Breast epithelium (tissue), 4 donors: ENCODE measurements around the gene DMKN. TPM values are rescaled to one million over a fixed set of nuclear protein-coding genes. Genes with fewer than 3 reads are reported as not detected.

Source experiments
- DNase-seq, 2 donors: peaks; one replicate each; pipeline ENCODE4 v3.0.0-alpha.2; 2019; ENCODE audit warnings: low spot score in 2 of 2
- H3K27ac ChIP-seq, 2 donors: fragments of 200-600 bp; sonication (generic) in 1 of 2; one replicate each; pipeline ENCODE4 v1.5.1; 2016 to 2019; ENCODE audit warnings: mild to moderate bottlenecking in 1 of 2
- H3K27me3 ChIP-seq, 2 donors: fragments of 200-600 bp; sonication (generic) in 1 of 2; one replicate each; pipeline versions ENCODE4 v1.5.1 to v1.6.0; 2017 to 2019; ENCODE audit warnings: control low read depth in 1 of 2, mild to moderate bottlenecking in 1 of 2
- H3K36me3 ChIP-seq: fragments of 200-600 bp; one replicate; pipeline ENCODE4 v1.5.1; 2019
- H3K4me1 ChIP-seq, 2 donors: fragments of 200-600 bp; sonication (generic); one replicate each; pipeline ENCODE4 v1.5.1; 2016 to 2019; ENCODE audit warnings: control low read depth in 1 of 2
- H3K4me3 ChIP-seq, 3 donors: fragments of 200-600 bp; sonication (generic); 1 replicate in 2 of 3; 2 replicates in 1 of 3; pipeline ENCODE4 v1.5.1; 2016 to 2019; ENCODE audit warnings: mild to moderate bottlenecking in 3 of 3, moderate library complexity in 2 of 3
- H3K9me3 ChIP-seq, 2 donors: fragments of 200-600 bp; sonication (generic) in 1 of 2; one replicate each; pipeline ENCODE4 v1.5.1; 2016 to 2019; ENCODE audit warnings: control low read depth in 1 of 2
- POLR2A ChIP-seq: fragments of 450-650 bp; IDR thresholded peaks from one replicate; pipeline ENCODE4 v1.6.1; 2016; ENCODE audit warnings: antibody characterized with exemption, mild to moderate bottlenecking, moderate library complexity
- POLR2AphosphoS5 ChIP-seq, 3 donors: sonication (generic); formaldehyde crosslinking; IDR thresholded peaks; one replicate each; pipeline ENCODE4 v1.6.1; 2017; ENCODE audit warnings: antibody characterized with exemption in 3 of 3
- intact Hi-C: fragments of 100-400 bp; cut with DNase I; formaldehyde crosslinking; loops from one replicate; pipeline ENCODE4 v1.15.1; 2023; ENCODE audit warnings: low total_unique reads
- total RNA-seq, 3 donors: library from RNA; depleted of rRNA; stranded (reverse); fragments of >200 nt; gene quantifications; one replicate each; pipeline ENCODE4 v1.1.0, GENCODE V29; 2016
- TF ChIP-seq, protein P1 (sequence below), 3 donors: fragments of 450-650 bp; IDR thresholded peaks; one replicate each; pipeline ENCODE4 v1.5.1; 2016 to 2017; ENCODE audit warnings: antibody characterized with exemption in 3 of 3, mild to moderate bottlenecking in 3 of 3, moderate library complexity in 3 of 3

The DMKN gene
- total RNA-seq, 3 donors from 2014 or later = 0.96 to 135 (median 61.0) TPM

DNA sequence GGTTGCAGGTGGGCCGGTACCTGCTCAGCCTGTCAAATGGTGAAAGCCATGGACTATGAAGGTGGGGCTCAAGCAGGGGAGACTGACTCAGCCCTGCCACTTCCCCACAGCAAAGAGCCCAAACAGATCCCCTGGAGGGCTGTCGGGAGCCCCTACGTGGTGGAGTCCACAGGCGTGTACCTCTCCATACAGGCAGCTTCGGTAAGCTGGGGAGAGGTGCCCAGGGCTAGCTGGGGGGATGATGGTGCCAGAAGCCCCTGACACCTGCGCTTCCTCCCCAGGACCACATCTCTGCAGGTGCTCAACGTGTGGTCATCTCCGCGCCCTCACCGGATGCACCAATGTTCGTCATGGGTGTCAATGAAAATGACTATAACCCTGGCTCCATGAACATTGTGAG lies 28.8 kb upstream of the DMKN start:
- Histone ChIP-seq H3K9me3 (no peaks in the 10 kb centered on the region), H3K4me1 (peaks cover 0 to 3% of the 10 kb centered on the region in 2 donors), H3K27me3 (no peaks in the 10 kb centered on the region), H3K27ac (no peak overlapping the region), H3K4me3 (no peak overlapping the region), H3K36me3 (no peaks in the 10 kb centered on the region)
- TF ChIP-seq POLR2AphosphoS5 (IDR thresholded peaks at IDR 0.05) (no peak), POLR2A (no peak)
- TF ChIP-seq, protein P1, sequence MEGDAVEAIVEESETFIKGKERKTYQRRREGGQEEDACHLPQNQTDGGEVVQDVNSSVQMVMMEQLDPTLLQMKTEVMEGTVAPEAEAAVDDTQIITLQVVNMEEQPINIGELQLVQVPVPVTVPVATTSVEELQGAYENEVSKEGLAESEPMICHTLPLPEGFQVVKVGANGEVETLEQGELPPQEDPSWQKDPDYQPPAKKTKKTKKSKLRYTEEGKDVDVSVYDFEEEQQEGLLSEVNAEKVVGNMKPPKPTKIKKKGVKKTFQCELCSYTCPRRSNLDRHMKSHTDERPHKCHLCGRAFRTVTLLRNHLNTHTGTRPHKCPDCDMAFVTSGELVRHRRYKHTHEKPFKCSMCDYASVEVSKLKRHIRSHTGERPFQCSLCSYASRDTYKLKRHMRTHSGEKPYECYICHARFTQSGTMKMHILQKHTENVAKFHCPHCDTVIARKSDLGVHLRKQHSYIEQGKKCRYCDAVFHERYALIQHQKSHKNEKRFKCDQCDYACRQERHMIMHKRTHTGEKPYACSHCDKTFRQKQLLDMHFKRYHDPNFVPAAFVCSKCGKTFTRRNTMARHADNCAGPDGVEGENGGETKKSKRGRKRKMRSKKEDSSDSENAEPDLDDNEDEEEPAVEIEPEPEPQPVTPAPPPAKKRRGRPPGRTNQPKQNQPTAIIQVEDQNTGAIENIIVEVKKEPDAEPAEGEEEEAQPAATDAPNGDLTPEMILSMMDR (IDR thresholded peaks at IDR 0.05) = no peak
- no peak for DNase-seq
- intact Hi-C loops = loop anchor here (5.0 kb wide), 1 partner anchor 490 kb away; no protein-coding TSS in a partner anchor

DNA sequence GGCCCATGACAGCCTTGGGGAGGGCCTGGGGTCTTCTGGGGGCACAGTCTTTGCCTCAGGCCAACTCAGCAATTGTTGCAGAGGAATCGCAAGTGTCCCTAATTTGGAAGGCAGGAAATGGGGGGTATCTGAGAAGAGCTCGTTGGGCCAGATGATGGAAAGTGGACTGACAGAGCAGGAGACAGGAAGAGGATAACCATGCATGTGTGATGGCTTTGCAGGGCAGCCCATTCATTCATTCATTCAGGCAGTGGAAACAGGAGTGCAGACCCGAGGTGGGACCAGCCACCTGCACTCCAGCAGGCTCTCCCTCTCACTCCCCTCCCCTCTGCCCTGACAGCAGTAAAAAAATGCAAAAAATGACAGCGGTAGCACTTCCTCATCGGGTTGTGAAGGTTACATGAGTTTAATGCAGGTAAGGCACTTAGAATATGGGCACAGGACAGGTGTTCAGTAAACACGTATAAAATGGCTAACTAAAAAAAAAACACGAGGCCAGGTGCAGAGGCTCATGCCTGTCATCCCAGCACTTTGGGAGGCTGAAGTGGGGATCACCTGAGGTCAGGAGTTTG lies 27.0 kb upstream of the DMKN start:
- Histone ChIP-seq H3K4me1 (peaks cover 0 to 3% of the 10 kb centered on the region in 2 donors), H3K27me3 (no peaks in the 10 kb centered on the region), H3K36me3 (no peaks in the 10 kb centered on the region), H3K9me3 (no peaks in the 10 kb centered on the region), H3K27ac (no peak overlapping the region), H3K4me3 (no peak overlapping the region)
- intact Hi-C loops = loop anchor here (5.0 kb wide), 1 partner anchor 488 kb away; no protein-coding TSS in a partner anchor
- no peak for DNase-seq
- TF ChIP-seq POLR2AphosphoS5 (IDR thresholded peaks at IDR 0.05) = no peak
- TF ChIP-seq POLR2A = no peak
- TF ChIP-seq, protein P1 (IDR thresholded peaks at IDR 0.05) = no peak

DNA sequence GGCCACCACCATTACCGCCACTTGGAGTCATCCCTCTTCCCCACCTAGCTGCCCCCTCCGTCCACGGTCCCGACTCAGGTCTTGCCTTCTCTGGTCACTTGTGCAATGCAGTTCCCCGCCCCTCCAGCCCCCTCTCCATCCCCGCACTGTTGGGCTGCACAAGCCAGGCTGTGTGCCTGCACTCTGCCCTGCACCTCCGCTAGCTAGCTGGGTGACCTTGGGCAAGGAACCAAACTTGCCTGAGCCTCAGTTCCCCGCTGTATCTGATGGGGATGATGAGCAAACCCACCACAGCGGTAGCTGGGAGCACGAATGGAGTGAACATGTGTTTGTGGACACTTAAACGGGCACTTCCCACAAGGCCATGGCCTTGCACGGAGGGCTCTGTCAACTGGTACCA lies 26.4 kb upstream of the DMKN start:
- Histone ChIP-seq H3K4me1 (peaks cover 0 to 3% of the 10 kb centered on the region in 2 donors), H3K9me3 (no peaks in the 10 kb centered on the region), H3K27ac (no peak overlapping the region), H3K4me3 (no peak overlapping the region), H3K27me3 (no peaks in the 10 kb centered on the region), H3K36me3 (no peaks in the 10 kb centered on the region)
- TF ChIP-seq, protein P1 (IDR thresholded peaks at IDR 0.05) = no peak
- no peak for TF ChIP-seq POLR2A
- TF ChIP-seq POLR2AphosphoS5 (IDR thresholded peaks at IDR 0.05) = no peak
- intact Hi-C loops = loop anchor here (5.0 kb wide), 1 partner anchor 488 kb away; no protein-coding TSS in a partner anchor
- no peak for DNase-seq

DNA sequence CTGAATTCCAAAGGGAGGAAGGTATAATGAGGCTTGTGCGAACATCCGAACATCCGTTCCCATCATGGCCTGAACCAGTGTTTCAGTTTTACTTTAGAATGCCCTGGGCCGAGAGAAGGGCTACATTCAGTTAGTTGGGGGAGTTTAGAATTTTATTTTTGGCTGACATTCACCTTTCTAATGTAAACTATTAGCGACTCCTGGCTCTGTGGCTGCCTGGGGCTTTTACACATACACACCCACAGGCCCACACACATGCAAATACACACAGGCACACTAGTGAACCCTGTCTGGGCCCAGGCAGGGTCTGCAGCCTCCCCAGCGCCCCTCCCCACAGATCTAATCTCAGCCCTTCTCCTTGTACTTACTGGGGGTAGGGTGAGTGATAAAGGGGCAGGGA lies 25.9 kb upstream of the DMKN start:
- peaks cover 0 to 3% of the 10 kb centered on the region in 2 donors for H3K27me3 ChIP-seq
- intact Hi-C loops = no loop called here
- TF ChIP-seq POLR2AphosphoS5 (IDR thresholded peaks at IDR 0.05) (no peak), POLR2A (no peak)
- TF ChIP-seq, protein P1 (IDR thresholded peaks at IDR 0.05) = no peak
- no peak for DNase-seq
- H3K9me3 ChIP-seq = no peaks in the 10 kb centered on the region
- no peak overlapping the region for H3K4me3 ChIP-seq
- no peaks in the 10 kb centered on the region for H3K36me3 ChIP-seq
- peaks cover 0 to under 1% of the 10 kb centered on the region in 2 donors for H3K4me1 ChIP-seq
- H3K27ac ChIP-seq = no peak overlapping the region

DNA sequence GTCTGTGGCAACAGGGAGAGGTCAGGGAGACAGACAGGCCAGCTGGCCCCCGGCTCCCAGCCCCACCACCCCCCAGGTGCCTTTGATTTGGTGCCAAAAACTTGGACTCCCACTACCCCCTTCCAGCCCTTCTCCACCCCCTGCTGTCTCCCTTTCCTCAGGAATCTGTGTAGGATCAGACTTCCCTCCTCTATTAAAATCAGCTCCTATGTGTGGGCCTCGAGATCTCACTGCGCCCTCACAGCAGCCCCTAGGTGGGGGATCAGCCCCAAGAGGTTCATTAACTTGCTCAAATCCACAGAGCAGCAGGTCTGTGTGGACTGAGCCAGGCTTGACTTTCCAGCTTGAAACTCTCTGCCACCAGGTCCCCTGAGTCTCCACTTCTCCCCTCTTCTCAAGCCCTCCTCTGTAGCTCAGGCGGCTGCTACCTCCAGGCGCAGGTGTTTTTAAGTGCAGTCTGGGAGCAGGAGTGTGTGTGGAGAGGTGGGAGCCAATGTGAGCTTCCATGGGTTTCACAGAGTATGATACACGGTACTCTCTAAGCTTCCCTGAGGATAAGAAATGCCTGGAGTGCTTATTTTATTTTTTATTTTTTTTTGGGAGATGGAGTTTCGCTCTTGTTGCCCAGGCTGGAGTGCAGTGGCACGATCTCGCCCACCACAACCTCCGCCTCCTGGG lies 21.5 kb upstream of the DMKN start:
- Histone ChIP-seq H3K9me3 (no peaks in the 10 kb centered on the region), H3K27me3 (peaks cover 0 to 21% of the 10 kb centered on the region in 2 donors), H3K36me3 (no peaks in the 10 kb centered on the region), H3K27ac (no peak overlapping the region), H3K4me1 (no peaks in the 10 kb centered on the region), H3K4me3 (no peak overlapping the region)
- no peak for DNase-seq
- intact Hi-C loops = no loop called here
- TF ChIP-seq, protein P1 (IDR thresholded peaks at IDR 0.05) = no peak
- TF ChIP-seq POLR2AphosphoS5 (IDR thresholded peaks at IDR 0.05) = no peak
- TF ChIP-seq POLR2A = no peak
